Gastrocnemius medialis (tissue), 4 donors: ENCODE data around the gene SEC14L3. TPM values are rescaled to one million over a fixed set of nuclear protein-coding genes. Genes with fewer than 3 reads are reported as not detected.
"Not testable (repeated sequence)": the region's sequence is repeated elsewhere in the genome, so short reads cannot be mapped to it uniquely, and the experiment has no call there.

ENCODE experiments used
- ATAC-seq, 2 donors: fragments of 150-250 bp; one replicate each; pipeline ENCODE4 v1.9.1; 2016
- DNase-seq, 2 donors: peaks; one replicate each; pipeline ENCODE4 v3.0.0-alpha.2; 2019
- H3K27ac ChIP-seq, 4 donors: fragments of 200-600 bp; sonication (generic); 1 replicate in 1 of 4; 2 replicates in 3 of 4; pipeline ENCODE4 v1.5.1; 2016 to 2018; ENCODE audit warnings: mild to moderate bottlenecking in 2 of 4, moderate library complexity in 1 of 4
- H3K27me3 ChIP-seq, 3 donors: fragments of 200-600 bp; sonication (generic) in 2 of 3; 1 replicate in 1 of 3; 2 replicates in 2 of 3; pipeline versions ENCODE4 v1.5.1 to v1.6.0; 2016 to 2019; ENCODE audit warnings: mild to moderate bottlenecking in 1 of 3, moderate library complexity in 1 of 3
- H3K36me3 ChIP-seq, 2 donors: fragments of 200-600 bp; sonication (generic) in 1 of 2; one replicate each; pipeline ENCODE4 v1.5.1; 2017 to 2018
- H3K4me1 ChIP-seq, 2 donors: fragments of 200-600 bp; sonication (generic) in 1 of 2; one replicate each; pipeline ENCODE4 v1.5.1; 2016 to 2017; ENCODE audit warnings: mild to moderate bottlenecking in 2 of 2
- H3K4me3 ChIP-seq, 4 donors: fragments of 200-600 bp; sonication (generic) in 3 of 4; 1 replicate in 1 of 4; 2 replicates in 3 of 4; pipeline ENCODE4 v1.5.1; 2016 to 2019; ENCODE audit warnings: mild to moderate bottlenecking in 2 of 4
- H3K9me3 ChIP-seq, 3 donors: fragments of 200-600 bp; sonication (generic) in 2 of 3; 1 replicate in 1 of 3; 2 replicates in 2 of 3; pipeline ENCODE4 v1.5.1; 2016 to 2019
- POLR2A ChIP-seq, 2 donors: fragments of 450-650 bp; IDR thresholded peaks; one replicate each; pipeline ENCODE4 v1.6.1; 2017; ENCODE audit warnings: antibody characterized with exemption in 2 of 2, mild to moderate bottlenecking in 2 of 2, moderate library complexity in 2 of 2
- in situ Hi-C, 4 donors: fragments of 200-750 bp; cut with MboI; loops; one replicate each; pipeline versions ENCODE4 v1.15.0 to v1.8.0; 2017; ENCODE audit warnings: low sequenced_read_pairs in 4 of 4
- intact Hi-C: fragments of 100-400 bp; cut with DNase I; formaldehyde crosslinking; loops from one replicate; pipeline ENCODE4 v1.15.1; 2023; ENCODE audit warnings: low total_unique reads
- total RNA-seq, 4 donors: library from RNA; depleted of rRNA; stranded (reverse); fragments of >200 nt; gene quantifications; one replicate each; pipeline versions ENCODE4 v1.1.0 to v1.2.3, GENCODE V29; 2016
- TF ChIP-seq, protein P1 (sequence below), 5 experiments: fragments of 450-650 bp in 3 of 5; fragments of 200-600 bp in 2 of 5; sonication (generic) in 2 of 5; IDR thresholded peaks in 4 of 5; conservative IDR thresholded peaks in 1 of 5; 1 replicate in 4 of 5; 2 replicates in 1 of 5; pipeline ENCODE4 v1.5.1; 2016 to 2019; ENCODE audit warnings: antibody characterized with exemption in 5 of 5, mild to moderate bottlenecking in 3 of 5, moderate library complexity in 3 of 5

SEC14L3 gene
- total RNA-seq, 4 donors from 2014 or later: not detected

DNA sequence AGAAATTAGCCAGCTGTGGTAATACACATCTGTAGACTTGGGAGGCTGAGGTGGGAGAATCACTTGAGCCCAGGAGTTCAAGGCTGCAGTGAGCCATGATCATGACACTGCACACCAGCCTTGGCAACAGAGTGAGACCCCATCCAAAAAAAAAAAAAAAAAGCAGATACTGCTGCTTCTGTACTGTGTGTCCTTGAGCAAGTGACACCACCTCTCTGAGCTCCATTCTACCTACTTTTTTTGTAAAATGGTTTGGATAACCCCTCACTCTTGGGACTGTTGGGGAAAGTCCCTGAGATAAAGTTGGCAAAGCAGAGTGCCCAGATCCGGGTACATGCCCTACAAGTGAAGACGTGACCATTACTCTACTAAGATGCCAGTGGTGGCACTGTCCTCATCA, 2.7 kb downstream of the SEC14L3 start:
- ATAC-seq (no peak), DNase-seq (no peak)
- Histone ChIP-seq H3K27me3 (peaks cover 5 to 8% (median 6%) of the 10 kb centered on the region in 3 donors), H3K4me3 (no peak overlapping the region), H3K36me3 (no peaks in the 10 kb centered on the region), H3K4me1 (no peaks in the 10 kb centered on the region), H3K27ac (no peak overlapping the region), H3K9me3 (no peaks in the 10 kb centered on the region)
- in situ Hi-C loops (no loop called here), intact Hi-C loops (no loop called here)
- no peak for TF ChIP-seq POLR2A (IDR thresholded peaks at IDR 0.05)
- TF ChIP-seq, protein P1, sequence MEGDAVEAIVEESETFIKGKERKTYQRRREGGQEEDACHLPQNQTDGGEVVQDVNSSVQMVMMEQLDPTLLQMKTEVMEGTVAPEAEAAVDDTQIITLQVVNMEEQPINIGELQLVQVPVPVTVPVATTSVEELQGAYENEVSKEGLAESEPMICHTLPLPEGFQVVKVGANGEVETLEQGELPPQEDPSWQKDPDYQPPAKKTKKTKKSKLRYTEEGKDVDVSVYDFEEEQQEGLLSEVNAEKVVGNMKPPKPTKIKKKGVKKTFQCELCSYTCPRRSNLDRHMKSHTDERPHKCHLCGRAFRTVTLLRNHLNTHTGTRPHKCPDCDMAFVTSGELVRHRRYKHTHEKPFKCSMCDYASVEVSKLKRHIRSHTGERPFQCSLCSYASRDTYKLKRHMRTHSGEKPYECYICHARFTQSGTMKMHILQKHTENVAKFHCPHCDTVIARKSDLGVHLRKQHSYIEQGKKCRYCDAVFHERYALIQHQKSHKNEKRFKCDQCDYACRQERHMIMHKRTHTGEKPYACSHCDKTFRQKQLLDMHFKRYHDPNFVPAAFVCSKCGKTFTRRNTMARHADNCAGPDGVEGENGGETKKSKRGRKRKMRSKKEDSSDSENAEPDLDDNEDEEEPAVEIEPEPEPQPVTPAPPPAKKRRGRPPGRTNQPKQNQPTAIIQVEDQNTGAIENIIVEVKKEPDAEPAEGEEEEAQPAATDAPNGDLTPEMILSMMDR (IDR thresholded peaks at IDR 0.05 in 4 of 5, conservative IDR thresholded peaks at IDR 0.05 in 1 of 5): no peak

- H3K27ac ChIP-seq, ATAC-seq, H3K9me3 ChIP-seq, DNase-seq, H3K27me3 ChIP-seq, H3K36me3 ChIP-seq, in situ Hi-C loops, H3K4me3 ChIP-seq, intact Hi-C loops, H3K4me1 ChIP-seq: not testable (repeated sequence)
Observed at GRCh38 chr22:30460555-30460954, 11.3 kb downstream of the SEC14L3 start.

DNA sequence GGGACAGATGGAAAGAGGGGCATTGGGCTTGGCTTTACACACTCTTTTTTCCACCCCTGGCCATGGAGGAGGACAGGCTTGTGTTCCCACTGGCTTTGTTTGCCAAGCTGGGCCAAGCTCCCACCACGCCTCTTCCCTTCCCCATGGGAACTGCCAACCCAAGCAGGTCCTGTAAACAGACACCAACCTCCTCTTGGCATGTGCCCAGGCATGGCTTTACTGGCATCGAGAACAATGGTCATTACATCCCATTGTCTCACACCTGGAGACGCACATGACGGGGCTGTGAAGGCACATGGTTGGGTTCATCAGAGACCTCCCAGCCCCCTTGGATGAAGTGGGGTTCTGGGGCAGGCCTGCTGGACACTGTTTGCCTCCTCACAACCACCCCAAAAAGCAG, 11.7 kb downstream of the SEC14L3 start:
- in situ Hi-C loops: no loop called here
- no peaks in the 10 kb centered on the region for H3K36me3 ChIP-seq
- no peak overlapping the region for H3K27ac ChIP-seq
- intact Hi-C loops: no loop called here
- H3K27me3 ChIP-seq: peaks cover 0 to 3% (median 0%) of the 10 kb centered on the region in 3 donors
- no peak for DNase-seq
- TF ChIP-seq POLR2A (IDR thresholded peaks at IDR 0.05): no peak
- TF ChIP-seq, protein P1 (IDR thresholded peaks at IDR 0.05 in 4 of 5, conservative IDR thresholded peaks at IDR 0.05 in 1 of 5): no peak
- no peak overlapping the region for H3K4me3 ChIP-seq
- no peaks in the 10 kb centered on the region for H3K9me3 ChIP-seq
- no peak for ATAC-seq
- H3K4me1 ChIP-seq: no peaks in the 10 kb centered on the region

- no peak for TF ChIP-seq POLR2A (IDR thresholded peaks at IDR 0.05)
- TF ChIP-seq, protein P1 (IDR thresholded peaks at IDR 0.05 in 4 of 5, conservative IDR thresholded peaks at IDR 0.05 in 1 of 5): no peak
- H3K4me1 ChIP-seq: no peaks in the 10 kb centered on the region
- no peak for ATAC-seq
- H3K36me3 ChIP-seq: no peaks in the 10 kb centered on the region
- in situ Hi-C loops (no loop called here), intact Hi-C loops (no loop called here)
- no peaks in the 10 kb centered on the region for H3K9me3 ChIP-seq
- no peak overlapping the region for H3K4me3 ChIP-seq
- no peak overlapping the region for H3K27ac ChIP-seq
- H3K27me3 ChIP-seq: peaks cover 0 to 3% (median 0%) of the 10 kb centered on the region in 3 donors
- no peak for DNase-seq
Observed at GRCh38 chr22:30459181-30460052, 12.4 kb downstream of the SEC14L3 start.

DNA sequence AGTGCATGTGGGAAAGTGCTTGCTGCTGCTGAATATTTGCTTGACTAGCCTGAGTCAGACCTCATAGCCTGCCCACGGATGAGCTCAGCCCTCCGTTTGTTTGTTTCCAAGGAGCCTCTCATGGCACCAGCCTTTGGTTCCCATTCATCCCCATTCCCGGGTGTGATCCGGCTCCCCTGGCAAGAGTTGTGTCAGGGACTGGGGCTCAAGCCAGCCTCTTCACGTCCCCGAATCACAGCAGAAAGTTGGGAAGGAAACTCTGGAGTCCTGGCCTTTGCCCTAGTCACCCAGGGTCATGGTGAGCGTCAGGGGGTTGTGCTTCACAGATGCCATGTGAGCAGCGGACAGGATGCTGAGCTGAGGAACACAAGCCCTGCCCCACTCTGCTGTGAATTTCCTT, 13.8 kb downstream of the SEC14L3 start:
- Histone ChIP-seq H3K9me3 (no peaks in the 10 kb centered on the region), H3K27me3 (peaks cover 0 to 5% (median 0%) of the 10 kb centered on the region in 3 donors), H3K4me1 (no peaks in the 10 kb centered on the region), H3K36me3 (no peaks in the 10 kb centered on the region), H3K4me3 (no peak overlapping the region), H3K27ac (no peak overlapping the region)
- in situ Hi-C loops (no loop called here), intact Hi-C loops (no loop called here)
- no peak for ATAC-seq
- DNase-seq: no peak
- TF ChIP-seq, protein P1 (IDR thresholded peaks at IDR 0.05 in 4 of 5, conservative IDR thresholded peaks at IDR 0.05 in 1 of 5): no peak
- TF ChIP-seq POLR2A (IDR thresholded peaks at IDR 0.05): no peak
